Aorta (tissue), 5 donors: Measurements from ENCODE around the gene UBE2J2. TPM values are rescaled to one million over a fixed set of nuclear protein-coding genes. Genes with fewer than 3 reads are reported as not detected.
A peak's percentile ranks its signal among the peaks of the same experiment; 100 is the strongest.

Experiments used
- ATAC-seq: fragments of 200-7000 bp; cut with Tn5 transposase; one replicate; pipeline ENCODE4 v1.9.1; 2022; ENCODE audit warnings: moderate library complexity; ENCODE audit not compliant: low FRiP score
- DNase-seq, 2 donors: peaks; one replicate each; pipeline ENCODE4 v3.0.0-alpha.2; 2020
- H3K27ac ChIP-seq, 2 donors: one replicate each; pipeline ENCODE4 v1.5.1; 2013; ENCODE audit warnings: low read length in 2 of 2, mild to moderate bottlenecking in 2 of 2, moderate library complexity in 2 of 2, control low read depth in 1 of 2, inconsistent platforms in 1 of 2, low read depth in 1 of 2
- H3K27me3 ChIP-seq, 2 donors: one replicate each; pipeline ENCODE4 v1.6.1; 2013; ENCODE audit warnings: control low read depth in 1 of 2, low read length in 1 of 2, mild to moderate bottlenecking in 1 of 2, moderate library complexity in 1 of 2; ENCODE audit not compliant: insufficient read depth in 2 of 2, control insufficient read depth in 1 of 2
- H3K36me3 ChIP-seq, 2 donors: one replicate each; pipeline ENCODE4 v1.6.1; 2013; ENCODE audit warnings: control low read depth in 1 of 2, low read length in 1 of 2, mild to moderate bottlenecking in 1 of 2; ENCODE audit not compliant: insufficient read depth in 2 of 2, control insufficient read depth in 1 of 2
- H3K4me1 ChIP-seq, 2 donors: one replicate each; pipeline ENCODE4 v1.6.1; 2013; ENCODE audit warnings: low read length in 2 of 2, control low read depth in 1 of 2, mild to moderate bottlenecking in 1 of 2, moderate library complexity in 1 of 2; ENCODE audit not compliant: insufficient read depth in 2 of 2, control insufficient read depth in 1 of 2
- H3K4me3 ChIP-seq, 2 donors: one replicate each; pipeline ENCODE4 v1.5.1; 2013; ENCODE audit warnings: low read length in 2 of 2, control low read depth in 1 of 2, mild to moderate bottlenecking in 1 of 2
- H3K9me3 ChIP-seq: one replicate; pipeline ENCODE4 v1.6.1; 2013; ENCODE audit warnings: mild to moderate bottlenecking, low read length; ENCODE audit not compliant: control insufficient read depth
- WGBS, 2 donors: extraction: QIAGEN DNeasy Blood & Tissue Kit; methylation state at CpG; one replicate each; pipeline ENCODE4 v1.1.7; 2013; 5-methylcytosine and 5-hydroxymethylcytosine counted together
- intact Hi-C, 2 donors: fragments of 100-400 bp; cut with DNase I; formaldehyde crosslinking; loops; one replicate each; pipeline versions ENCODE4 v1.14.2 to v1.15.0; 2022
- long read RNA-seq, 2 donors: library from polyadenylated mRNA; unstranded; transcript quantifications; one replicate each; pipeline ENCODE4 v2.0.0, GENCODE V29; 2020 to 2021
- polyA plus RNA-seq, 2 donors: library from polyadenylated mRNA; stranded (reverse); fragments of 200-250 nt; gene quantifications; one replicate each; pipeline ENCODE4 v1.2.3, GENCODE V29; 2013
- total RNA-seq, 2 donors: library from RNA; stranded (reverse); fragmentation: NEBNext Ultra II Directional; extraction: Animal tissue kit (Norgen Biotek cat#: 25700); gene quantifications; one replicate each; pipeline ENCODE4 v1.2.1, GENCODE V29; 2021
- donor health status: healthy with polysubstance abuse.
- donor health status: Bipolar disorder and iron deficiency.
- donor health status: DM: no; HTN: no; CAD: no.
- donor health status: DM: no; HTN: no; CAD: no.
- donor health status: DM: yes; HTN: yes; CAD: no.

Gene UBE2J2
- total RNA-seq (10 to 100 TPM; 46.9 to 49.4 TPM), polyA plus RNA-seq (10 to 100 TPM; 17.2 to 49.3 TPM)
- long read RNA-seq, donor 1, transcript UBE2J2-204 (6 exons, 1,057 nt) = minor isoform, 7 of 42 reads
- long read RNA-seq, donor 1, transcript UBE2J2-202 (7 exons, 1,733 nt) = major isoform, 25 of 42 reads
- long read RNA-seq, donor 1, partial matches to known transcripts = 0 of 42 reads
- long read RNA-seq, donor 1, other reads (novel, unspliced or antisense) = 10 of 42 reads
- long read RNA-seq, donor 2, transcript UBE2J2-202 (7 exons, 1,733 nt) = major isoform, 21 of 41 reads
- long read RNA-seq, donor 2, partial matches to known transcripts = 1 of 41 reads
- long read RNA-seq, donor 2, other reads (novel, unspliced or antisense) = 14 of 41 reads

- intact Hi-C loops = no loop called here
- Histone ChIP-seq H3K4me1 (no peaks in the 10 kb centered on the region), H3K27ac (no peak within 1 kb of the TSS), H3K27me3 (no peaks in the 10 kb centered on the region), H3K9me3 (no peaks in the 10 kb centered on the region), H3K36me3 (no peaks in the 10 kb centered on the region), H3K4me3 (peak within 1 kb of the TSS; percentile 88 to 96)
- WGBS, 2 donors = 1% methylated on average over 78 to 105 of the region's 105 CpGs
- peak; percentile 97 for ATAC-seq
- peak; percentile 97 to 98 for DNase-seq
Measured at GRCh38 chr1:1273512-1274298, at the start of gene UBE2J2. Gene UBE2J2 (minus strand): TSS chr1:1273854. CDS start chr1:1267992, 5,862 bp downstream.

- Histone ChIP-seq H3K27me3 (no peaks in the 10 kb centered on the region), H3K9me3 (no peaks in the 10 kb centered on the region), H3K4me3 (no peak overlapping the region), H3K4me1 (no peaks in the 10 kb centered on the region), H3K27ac (no peak overlapping the region), H3K36me3 (no peaks in the 10 kb centered on the region)
- DNase-seq (no peak), ATAC-seq (no peak)
- intact Hi-C loops = no loop called here
- 86% methylated on average over 7 to 10 of the region's 10 CpGs for WGBS, 2 donors
Measured at GRCh38 chr1:1322952-1323351, 49.3 kb upstream of the UBE2J2 start.

GRCh38 chr1:1322418-1322817 is 48.8 kb upstream of the UBE2J2 start:
- Histone ChIP-seq H3K4me1 (no peaks in the 10 kb centered on the region), H3K9me3 (no peaks in the 10 kb centered on the region), H3K27me3 (no peaks in the 10 kb centered on the region), H3K4me3 (no peak overlapping the region), H3K27ac (no peak overlapping the region), H3K36me3 (no peaks in the 10 kb centered on the region)
- ATAC-seq (no peak), DNase-seq (no peak)
- WGBS, 2 donors = 81 to 86% methylated on average over 7 to 14 of the region's 14 CpGs
- intact Hi-C loops = no loop called here

GRCh38 chr1:1321477-1321876 is 47.8 kb upstream of the UBE2J2 start:
- 86 to 87% methylated on average over 8 of the region's 8 CpGs for WGBS, 2 donors
- no peaks in the 10 kb centered on the region for H3K9me3 ChIP-seq
- no peak for DNase-seq
- no peaks in the 10 kb centered on the region for H3K36me3 ChIP-seq
- no peak overlapping the region for H3K4me3 ChIP-seq
- no peak overlapping the region for H3K27ac ChIP-seq
- no peaks in the 10 kb centered on the region for H3K27me3 ChIP-seq
- H3K4me1 ChIP-seq = no peaks in the 10 kb centered on the region
- no peak for ATAC-seq
- intact Hi-C loops = no loop called here

- 63 to 69% methylated on average over 23 of the region's 23 CpGs for WGBS, 2 donors
- no peak for ATAC-seq
- Histone ChIP-seq H3K27ac (no peak overlapping the region), H3K36me3 (no peaks in the 10 kb centered on the region), H3K4me1 (no peaks in the 10 kb centered on the region), H3K9me3 (no peaks in the 10 kb centered on the region), H3K4me3 (no peak overlapping the region), H3K27me3 (no peaks in the 10 kb centered on the region)
- DNase-seq = no peak
- intact Hi-C loops = no loop called here
Measured at GRCh38 chr1:1320666-1321448, 47.2 kb upstream of the UBE2J2 start.

GRCh38 chr1:1319646-1319941 is 45.9 kb upstream of the UBE2J2 start:
- H3K4me1 ChIP-seq = no peaks in the 10 kb centered on the region
- intact Hi-C loops = no loop called here
- H3K4me3 ChIP-seq = no peak overlapping the region
- DNase-seq (no peak), ATAC-seq (no peak)
- no peaks in the 10 kb centered on the region for H3K36me3 ChIP-seq
- WGBS, 2 donors = 92 to 93% methylated on average over 13 of the region's 13 CpGs
- no peaks in the 10 kb centered on the region for H3K9me3 ChIP-seq
- H3K27me3 ChIP-seq = no peaks in the 10 kb centered on the region
- no peak overlapping the region for H3K27ac ChIP-seq

- no peaks in the 10 kb centered on the region for H3K9me3 ChIP-seq
- no peak overlapping the region for H3K4me3 ChIP-seq
- peak; percentile 33 for ATAC-seq
- H3K4me1 ChIP-seq = no peaks in the 10 kb centered on the region
- H3K27me3 ChIP-seq = no peaks in the 10 kb centered on the region
- H3K36me3 ChIP-seq = no peaks in the 10 kb centered on the region
- 88% methylated on average over 36 of the region's 36 CpGs for WGBS, 2 donors
- peak overlapping the region in 1 of 2 donors; percentile 34 for H3K27ac ChIP-seq
- intact Hi-C loops = no loop called here
- DNase-seq = no peak
Measured at GRCh38 chr1:1318777-1319645, 45.4 kb upstream of the UBE2J2 start.

GRCh38 chr1:1318131-1318652 is 44.5 kb upstream of the UBE2J2 start:
- no peaks in the 10 kb centered on the region for H3K36me3 ChIP-seq
- no peaks in the 10 kb centered on the region for H3K4me1 ChIP-seq
- intact Hi-C loops = no loop called here
- peak; percentile 92 to 93 for DNase-seq
- WGBS, 2 donors = 45 to 48% methylated on average over 9 of the region's 9 CpGs
- ATAC-seq = peak; percentile 78
- no peaks in the 10 kb centered on the region for H3K9me3 ChIP-seq
- no peaks in the 10 kb centered on the region for H3K27me3 ChIP-seq
- no peak overlapping the region for H3K4me3 ChIP-seq
- no peak overlapping the region for H3K27ac ChIP-seq
